HCT116 (cell line): Measurements from ENCODE around the gene ZNF502. TPM values are rescaled to one million over a fixed set of nuclear protein-coding genes. Genes with fewer than 3 reads are reported as not detected.

Source experiments
- ATAC-seq: fragments of 200-7000 bp; cut with Tn5 transposase; 2 replicates; pipeline ENCODE4 v1.9.1; 2020; ENCODE audit warnings: mild to moderate bottlenecking, moderate library complexity
- BruUV-seq: library from RNA; stranded (reverse); fragments of 400-500 nt; replicated peaks from 2 replicates; lab custom pipeline; 2021; lab: Mats Ljungman, UMichigan
- CTCF ChIA-PET: fragments of 300-600 bp; sonication (Branson Sonifier 250); formaldehyde crosslinking; loops from one replicate; lab custom pipeline; 2021; ENCODE audit warnings: antibody characterized with exemption; lab: Charles Lee
- POLR2A ChIA-PET: fragments of 300-600, 350-600 bp; sonication (Branson Sonifier 250); formaldehyde crosslinking; loops from one replicate; lab custom pipeline; 2021; ENCODE audit warnings: antibody characterized with exemption; lab: Charles Lee
- RAD21 ChIA-PET, 2 experiments: fragments of 300-600 bp; sonication (Branson Sonifier 250); formaldehyde crosslinking; loops; one replicate each; lab custom pipeline; 2023; ENCODE audit warnings: low total read pairs in 2 of 2; ENCODE audit not compliant: uncharacterized antibody in 2 of 2, unreplicated experiment in 2 of 2, low non-redundant PET in 1 of 2; lab: Charles Lee
- DNase-seq: peaks from one replicate; pipeline ENCODE4 v3.0.0-alpha.2; 2010; ENCODE audit warnings: low read depth, low spot score
- H2AFZ ChIP-seq: fragments of 200-600 bp; shearing (Covaris generic), sonication (generic); 2 replicates; pipeline ENCODE4 v1.6.1; 2017; ENCODE audit warnings: low read depth, mixed run types, mixed read lengths, antibody characterized with exemption, low read length; ENCODE audit not compliant: poor library complexity, severe bottlenecking
- H3K27ac ChIP-seq: 2 replicates; pipeline ENCODE4 v1.5.1; 2012; ENCODE audit warnings: low read depth, low read length
- H3K27me3 ChIP-seq: fragments of 200-600 bp; sonication (generic); 2 replicates; pipeline ENCODE4 v1.6.1; 2016; ENCODE audit warnings: mixed run types, low read length, mixed read lengths; ENCODE audit not compliant: insufficient read depth
- H3K36me3 ChIP-seq, 2 experiments: fragments of 200-500 bp in 1 of 2; fragments of 200-600 bp in 1 of 2; sonication (Bioruptor generic) in 1 of 2; sonication (generic) in 1 of 2; 2 replicates each; pipeline versions ENCODE4 v1.5.1 to v1.6.1; 2014 to 2016; ENCODE audit warnings: low read length in 2 of 2, inconsistent platforms in 1 of 2, mixed read lengths in 1 of 2, mixed run types in 1 of 2; ENCODE audit not compliant: insufficient read depth in 2 of 2, control insufficient read depth in 1 of 2
- H3K4me1 ChIP-seq, 2 experiments: fragments of 200-600 bp in 1 of 2; sonication (generic) in 1 of 2; 2 replicates each; pipeline versions ENCODE4 v1.5.1 to v1.6.1; 2012 to 2017; ENCODE audit warnings: low read length in 2 of 2, inconsistent platforms in 1 of 2, mild to moderate bottlenecking in 1 of 2, mixed read lengths in 1 of 2, mixed run types in 1 of 2, moderate library complexity in 1 of 2; ENCODE audit not compliant: insufficient read depth in 2 of 2, control insufficient read depth in 1 of 2
- H3K4me2 ChIP-seq: fragments of 200-600 bp; sonication (generic); 2 replicates; pipeline ENCODE4 v1.6.1; 2017; ENCODE audit warnings: mixed run types, low read length, mixed read lengths
- H3K4me3 ChIP-seq, 2 experiments: fragments of 200-600 bp in 1 of 2; sonication (generic) in 1 of 2; replicated peaks in 1 of 2; 2 replicates each; pipeline ENCODE4 v1.5.1; 2011 to 2016; ENCODE audit warnings: low read length in 2 of 2, control low read depth in 1 of 2, low read depth in 1 of 2, mild to moderate bottlenecking in 1 of 2, mixed read lengths in 1 of 2, mixed run types in 1 of 2
- H3K79me2 ChIP-seq: fragments of 200-600 bp; sonication (generic); 2 replicates; pipeline ENCODE4 v1.6.1; 2017; ENCODE audit warnings: mild to moderate bottlenecking, mixed run types, low read length, moderate library complexity, mixed read lengths; ENCODE audit not compliant: insufficient read depth
- H3K9ac ChIP-seq: fragments of 200-600 bp; sonication (generic); 2 replicates; pipeline ENCODE4 v1.6.1; 2016; ENCODE audit warnings: low read length, mixed read lengths
- H3K9me2 ChIP-seq: fragments of 200-600 bp; sonication (generic), shearing (Covaris generic); 2 replicates; pipeline ENCODE4 v1.6.1; 2017; ENCODE audit warnings: mixed run types, mild to moderate bottlenecking, moderate library complexity; ENCODE audit not compliant: insufficient read depth
- H3K9me3 ChIP-seq, 2 experiments: fragments of 200-500 bp in 1 of 2; fragments of 200-600 bp in 1 of 2; sonication (Bioruptor generic) in 1 of 2; sonication (generic) in 1 of 2; 2 replicates each; pipeline ENCODE4 v1.6.1; 2014 to 2017; ENCODE audit warnings: low read length in 2 of 2, mixed read lengths in 2 of 2, inconsistent platforms in 1 of 2, low read depth in 1 of 2, mild to moderate bottlenecking in 1 of 2, mixed run types in 1 of 2, moderate library complexity in 1 of 2; ENCODE audit not compliant: control insufficient read depth in 1 of 2, insufficient read depth in 1 of 2
- H4K20me1 ChIP-seq: fragments of 200-600 bp; sonication (generic), shearing (Covaris generic); 2 replicates; pipeline ENCODE4 v1.6.1; 2017; ENCODE audit warnings: mixed run types, mild to moderate bottlenecking, moderate library complexity; ENCODE audit not compliant: insufficient read depth
- CBX3 ChIP-seq: IDR thresholded peaks from 2 replicates; pipeline ENCODE4 v1.6.1; 2012; ENCODE audit warnings: low read depth
- CTCF ChIP-seq, 3 experiments: fragments of 200-600 bp in 1 of 3; sonication (generic) in 1 of 3; IDR thresholded peaks in 2 of 3; conservative IDR thresholded peaks in 1 of 3; 2 replicates each; pipeline ENCODE4 v1.5.1; 2012 to 2017; ENCODE audit warnings: low read depth in 2 of 3, low read length in 2 of 3, antibody characterized with exemption in 1 of 3, borderline replicate concordance in 1 of 3, control low read depth in 1 of 3, mild to moderate bottlenecking in 1 of 3, mixed read lengths in 1 of 3, mixed run types in 1 of 3, moderate library complexity in 1 of 3; ENCODE audit not compliant: insufficient read depth in 1 of 3
- EZH2 ChIP-seq: fragments of 200-600 bp; sonication (generic); IDR thresholded peaks from 2 replicates; pipeline ENCODE4 v1.6.1; 2017; ENCODE audit warnings: antibody characterized with exemption, mixed run types
- EZH2phosphoT487 ChIP-seq: fragments of 200-600 bp; IDR thresholded peaks from 2 replicates; pipeline ENCODE4 v1.6.1; 2018; ENCODE audit warnings: antibody characterized with exemption, borderline replicate concordance
- FOSL1 ChIP-seq: IDR thresholded peaks from 2 replicates; pipeline ENCODE4 v1.6.1; 2012; ENCODE audit warnings: low read depth
- POLR2AphosphoS5 ChIP-seq: IDR thresholded peaks from 2 replicates; pipeline ENCODE4 v1.6.1; 2011; ENCODE audit warnings: mild to moderate bottlenecking, low read depth, low read length, moderate library complexity
- RAD21 ChIP-seq: IDR thresholded peaks from 2 replicates; pipeline ENCODE4 v1.6.1; 2012; ENCODE audit warnings: low read depth, mild to moderate bottlenecking
- SIN3A ChIP-seq: IDR thresholded peaks from 2 replicates; pipeline ENCODE4 v1.6.1; 2012; ENCODE audit warnings: low read depth
- SP1 ChIP-seq: IDR thresholded peaks from 2 replicates; pipeline ENCODE4 v1.6.1; 2012; ENCODE audit warnings: low read depth
- SRF ChIP-seq: IDR thresholded peaks from 2 replicates; pipeline ENCODE4 v1.6.1; 2012; ENCODE audit warnings: low read depth
- ZNF274 ChIP-seq: fragments of 200-500 bp; sonication (Bioruptor generic); IDR thresholded peaks from 2 replicates; pipeline ENCODE4 v1.6.1; 2014; ENCODE audit warnings: mild to moderate bottlenecking, low read depth, low read length, inconsistent platforms
- intact Hi-C: fragments of 100-400 bp; cut with micrococcal nuclease; formaldehyde crosslinking; loops from 2 replicates; pipeline ENCODE4 v1.10.0; 2022
- total RNA-seq: library from RNA; stranded (reverse); gene quantifications from one replicate; pipeline ENCODE4 v1.2.1, GENCODE V29; 2021; ENCODE audit not compliant: unreplicated experiment
- TF ChIP-seq, protein P1 (sequence below): IDR thresholded peaks from 2 replicates; pipeline ENCODE4 v1.6.1; 2011; ENCODE audit warnings: mild to moderate bottlenecking, low read length, moderate library complexity; ENCODE audit not compliant: insufficient replicate concordance; ENCODE audit errors: extremely low read depth
- TF ChIP-seq, protein P2 (sequence below): IDR thresholded peaks from 2 replicates; pipeline ENCODE4 v1.6.1; 2012; ENCODE audit warnings: low read depth

ZNF502 gene
- total RNA-seq, 1 experiment from 2014 or later = 1.5 TPM

DNA sequence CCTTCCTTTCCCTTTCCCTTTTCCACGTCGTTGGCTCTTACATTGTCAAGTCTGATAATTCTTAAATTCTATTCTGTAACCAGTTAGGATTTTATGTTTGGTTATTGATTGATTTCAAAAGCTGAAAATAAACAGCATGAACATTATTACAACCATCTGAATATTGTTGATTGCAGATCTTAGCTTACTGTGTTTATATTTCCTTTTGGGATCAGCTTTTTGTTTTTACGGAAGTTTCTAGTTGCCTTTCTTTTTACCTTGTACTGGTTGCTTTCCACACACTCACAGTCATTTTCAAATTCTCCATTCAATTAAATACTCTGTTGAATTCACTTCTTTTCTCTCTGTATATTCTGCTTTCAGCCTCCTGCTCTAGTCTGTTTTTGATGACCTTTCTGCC, 47.3 kb upstream of the ZNF502 start:
- Histone ChIP-seq H3K9ac (no peak overlapping the region), H3K27me3 (no peaks in the 10 kb centered on the region), H3K9me2 (no peaks in the 10 kb centered on the region), H4K20me1 (no peaks in the 10 kb centered on the region), H3K36me3 (peaks cover 6 to 14% of the 10 kb centered on the region in 2 experiments; a peak in 3 of 4 replicates), H3K79me2 (no peaks in the 10 kb centered on the region), H3K27ac (no peak overlapping the region), H3K9me3 (peaks cover 0 to 11% of the 10 kb centered on the region in 2 experiments; a peak in 1 of 4 replicates), H3K4me2 (no peak overlapping the region), H2AFZ (no peak overlapping the region), H3K4me3 (no peak overlapping the region), H3K4me1 (no peaks in the 10 kb centered on the region)
- CTCF ChIA-PET = no interaction called here
- ATAC-seq (no peak), DNase-seq (no peak)
- intact Hi-C loops = no loop called here
- RAD21 ChIA-PET = no interaction called here
- BruUV-seq = no TSS peak
- POLR2A ChIA-PET = no interaction called here
- TF ChIP-seq FOSL1 = no peak
- no peak for TF ChIP-seq CTCF (IDR thresholded peaks at IDR 0.05 in 2 of 3, conservative IDR thresholded peaks at IDR 0.05 in 1 of 3; ENCODE audit: borderline replicate concordance in 1 of 3, insufficient read depth in 1 of 3, low read depth in 2 of 3, low read length in 2 of 3)
- no peak for TF ChIP-seq POLR2AphosphoS5
- no peak for TF ChIP-seq ZNF274
- TF ChIP-seq EZH2 = no peak
- TF ChIP-seq RAD21 = no peak
- TF ChIP-seq EZH2phosphoT487 = no peak
- TF ChIP-seq SP1 = no peak
- TF ChIP-seq CBX3 = no peak
- TF ChIP-seq, protein P1, sequence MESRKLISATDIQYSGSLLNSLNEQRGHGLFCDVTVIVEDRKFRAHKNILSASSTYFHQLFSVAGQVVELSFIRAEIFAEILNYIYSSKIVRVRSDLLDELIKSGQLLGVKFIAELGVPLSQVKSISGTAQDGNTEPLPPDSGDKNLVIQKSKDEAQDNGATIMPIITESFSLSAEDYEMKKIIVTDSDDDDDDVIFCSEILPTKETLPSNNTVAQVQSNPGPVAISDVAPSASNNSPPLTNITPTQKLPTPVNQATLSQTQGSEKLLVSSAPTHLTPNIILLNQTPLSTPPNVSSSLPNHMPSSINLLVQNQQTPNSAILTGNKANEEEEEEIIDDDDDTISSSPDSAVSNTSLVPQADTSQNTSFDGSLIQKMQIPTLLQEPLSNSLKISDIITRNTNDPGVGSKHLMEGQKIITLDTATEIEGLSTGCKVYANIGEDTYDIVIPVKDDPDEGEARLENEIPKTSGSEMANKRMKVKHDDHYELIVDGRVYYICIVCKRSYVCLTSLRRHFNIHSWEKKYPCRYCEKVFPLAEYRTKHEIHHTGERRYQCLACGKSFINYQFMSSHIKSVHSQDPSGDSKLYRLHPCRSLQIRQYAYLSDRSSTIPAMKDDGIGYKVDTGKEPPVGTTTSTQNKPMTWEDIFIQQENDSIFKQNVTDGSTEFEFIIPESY = no peak
- TF ChIP-seq, protein P2, sequence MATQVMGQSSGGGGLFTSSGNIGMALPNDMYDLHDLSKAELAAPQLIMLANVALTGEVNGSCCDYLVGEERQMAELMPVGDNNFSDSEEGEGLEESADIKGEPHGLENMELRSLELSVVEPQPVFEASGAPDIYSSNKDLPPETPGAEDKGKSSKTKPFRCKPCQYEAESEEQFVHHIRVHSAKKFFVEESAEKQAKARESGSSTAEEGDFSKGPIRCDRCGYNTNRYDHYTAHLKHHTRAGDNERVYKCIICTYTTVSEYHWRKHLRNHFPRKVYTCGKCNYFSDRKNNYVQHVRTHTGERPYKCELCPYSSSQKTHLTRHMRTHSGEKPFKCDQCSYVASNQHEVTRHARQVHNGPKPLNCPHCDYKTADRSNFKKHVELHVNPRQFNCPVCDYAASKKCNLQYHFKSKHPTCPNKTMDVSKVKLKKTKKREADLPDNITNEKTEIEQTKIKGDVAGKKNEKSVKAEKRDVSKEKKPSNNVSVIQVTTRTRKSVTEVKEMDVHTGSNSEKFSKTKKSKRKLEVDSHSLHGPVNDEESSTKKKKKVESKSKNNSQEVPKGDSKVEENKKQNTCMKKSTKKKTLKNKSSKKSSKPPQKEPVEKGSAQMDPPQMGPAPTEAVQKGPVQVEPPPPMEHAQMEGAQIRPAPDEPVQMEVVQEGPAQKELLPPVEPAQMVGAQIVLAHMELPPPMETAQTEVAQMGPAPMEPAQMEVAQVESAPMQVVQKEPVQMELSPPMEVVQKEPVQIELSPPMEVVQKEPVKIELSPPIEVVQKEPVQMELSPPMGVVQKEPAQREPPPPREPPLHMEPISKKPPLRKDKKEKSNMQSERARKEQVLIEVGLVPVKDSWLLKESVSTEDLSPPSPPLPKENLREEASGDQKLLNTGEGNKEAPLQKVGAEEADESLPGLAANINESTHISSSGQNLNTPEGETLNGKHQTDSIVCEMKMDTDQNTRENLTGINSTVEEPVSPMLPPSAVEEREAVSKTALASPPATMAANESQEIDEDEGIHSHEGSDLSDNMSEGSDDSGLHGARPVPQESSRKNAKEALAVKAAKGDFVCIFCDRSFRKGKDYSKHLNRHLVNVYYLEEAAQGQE = no peak
- no peak for TF ChIP-seq SIN3A
- TF ChIP-seq SRF = no peak
